ENCODE data around the gene GNG12. TPM values are rescaled to one million over a fixed set of nuclear protein-coding genes. Genes with fewer than 3 reads are reported as not detected.

GNG12 gene
- total and polyA plus RNA-seq, 9 of the 15 experiments (the other 6 are each of a cell fraction or from before 2014, with no cell fraction given): 2.6 to 6.0 (median 4.1) TPM

DNA sequence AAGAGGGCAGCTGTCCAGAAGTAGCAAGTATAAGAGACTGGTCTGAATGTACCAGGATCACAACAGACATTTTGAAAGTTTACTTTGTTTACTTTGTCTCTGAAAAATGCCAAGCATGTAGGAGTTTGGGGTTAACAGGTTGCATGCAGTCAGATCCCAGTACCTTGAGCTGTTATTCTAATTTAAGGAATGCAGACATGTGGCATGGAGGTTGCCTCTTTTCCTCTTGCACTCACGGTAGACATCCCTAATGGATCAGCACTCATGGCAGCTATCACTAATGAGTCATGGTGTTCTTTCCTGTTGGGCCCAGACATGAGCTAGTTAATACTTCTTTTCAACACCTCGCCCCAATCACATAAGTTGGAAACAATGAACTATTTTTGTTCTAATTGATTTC lies 81.0 kb downstream of the GNG12 start (continued):
- TF ChIP-seq, protein P1, sequence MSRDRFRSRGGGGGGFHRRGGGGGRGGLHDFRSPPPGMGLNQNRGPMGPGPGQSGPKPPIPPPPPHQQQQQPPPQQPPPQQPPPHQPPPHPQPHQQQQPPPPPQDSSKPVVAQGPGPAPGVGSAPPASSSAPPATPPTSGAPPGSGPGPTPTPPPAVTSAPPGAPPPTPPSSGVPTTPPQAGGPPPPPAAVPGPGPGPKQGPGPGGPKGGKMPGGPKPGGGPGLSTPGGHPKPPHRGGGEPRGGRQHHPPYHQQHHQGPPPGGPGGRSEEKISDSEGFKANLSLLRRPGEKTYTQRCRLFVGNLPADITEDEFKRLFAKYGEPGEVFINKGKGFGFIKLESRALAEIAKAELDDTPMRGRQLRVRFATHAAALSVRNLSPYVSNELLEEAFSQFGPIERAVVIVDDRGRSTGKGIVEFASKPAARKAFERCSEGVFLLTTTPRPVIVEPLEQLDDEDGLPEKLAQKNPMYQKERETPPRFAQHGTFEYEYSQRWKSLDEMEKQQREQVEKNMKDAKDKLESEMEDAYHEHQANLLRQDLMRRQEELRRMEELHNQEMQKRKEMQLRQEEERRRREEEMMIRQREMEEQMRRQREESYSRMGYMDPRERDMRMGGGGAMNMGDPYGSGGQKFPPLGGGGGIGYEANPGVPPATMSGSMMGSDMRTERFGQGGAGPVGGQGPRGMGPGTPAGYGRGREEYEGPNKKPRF (IDR thresholded peaks at IDR 0.05; ENCODE audit: low read depth, low read length): no peak
- TF ChIP-seq SIX5 (IDR thresholded peaks at IDR 0.05; ENCODE audit: borderline replicate concordance in 1 of 2, insufficient read depth in 1 of 2, low read depth in 1 of 2, low read length in 2 of 2): 0 out of 4 replicates have a peak, but pooled peaks of 1 of the 2 experiments have one; percentile 4
- TF ChIP-seq PCBP2 (IDR thresholded peaks at IDR 0.05; ENCODE audit: low read depth, low read length, poor library complexity, severe bottlenecking): no peak

DNA sequence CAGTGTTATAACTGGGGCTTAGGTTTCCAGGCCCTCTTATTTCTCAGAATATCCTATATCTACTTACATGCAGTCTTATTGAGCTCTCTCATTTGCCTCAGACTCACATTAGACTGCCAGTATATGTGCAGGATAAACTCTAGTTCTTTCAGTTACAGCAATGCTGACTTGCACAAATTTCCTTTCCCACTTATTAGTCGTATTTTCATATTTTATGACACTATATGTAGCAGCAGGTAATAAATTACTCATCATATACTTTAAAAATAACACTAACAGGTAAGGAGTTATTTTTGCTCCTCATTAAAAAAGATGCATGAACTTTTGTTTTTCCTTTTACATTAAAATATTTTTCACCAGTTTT lies 82.6 kb downstream of the GNG12 start:
- no peaks in the 10 kb centered on the region for H3K36me3 ChIP-seq (ENCODE audit: control insufficient read depth, insufficient read depth, low read length)
- intact Hi-C loops (cut with micrococcal nuclease) (no loop called here), in situ Hi-C loops (cut with MboI) (no loop called here)
- no peaks in the 10 kb centered on the region for H3K27me3 ChIP-seq (ENCODE audit: control insufficient read depth in 2 of 2, insufficient read depth in 2 of 2, low read length in 2 of 2)
- ChIA-PET CTCF (ENCODE audit: low intra/inter-chr PET ratio) (no interaction called here), POLR2A (no interaction called here)
- peak overlapping the region in 1 of 2 experiments; percentile 49; a peak in 1 of 4 replicates for H3K9ac ChIP-seq (ENCODE audit: insufficient read depth in 1 of 2, low read depth in 2 of 2, low read length in 2 of 2)
- BruUV-seq (replicated peaks): no TSS peak
- DNase-seq (ENCODE audit: extremely low read depth in 1 of 4, low spot score in 3 of 4) (no peak), ATAC-seq (0 out of 3 replicates have a peak, but pooled peaks have one; percentile 12), FAIRE-seq (no peak)
- no peak overlapping the region for H3K4me2 ChIP-seq (ENCODE audit: insufficient read depth, low read length)
- 47% methylated on average over 1 of the region's 1 CpG for WGBS (ENCODE audit: insufficient coverage, low coverage, missing lambda C conversion rate)
- H3K27ac ChIP-seq (ENCODE audit: extremely low read depth, low read depth, low read length): peak overlapping the region; percentile 68; the same call in 2 of the 3 replicates
- no peaks in the 10 kb centered on the region for H4K20me1 ChIP-seq (replicated peaks; ENCODE audit: control insufficient read depth, insufficient read depth, low read length)
- no peaks in the 10 kb centered on the region for H3K79me2 ChIP-seq (ENCODE audit: control insufficient read depth, insufficient read depth, low read length)
- H2AFZ ChIP-seq (ENCODE audit: low read depth, low read length): peak overlapping the region; percentile 90
- no peak overlapping the region for H3K4me3 ChIP-seq
- H3K9me1 ChIP-seq (ENCODE audit: control insufficient read depth, insufficient read depth, low read length): no peaks in the 10 kb centered on the region
- H3K9me3 ChIP-seq (replicated peaks; ENCODE audit: control insufficient read depth, insufficient read depth, low read depth, low read length): no peaks in the 10 kb centered on the region
- peaks cover 21 to 51% of the 10 kb centered on the region in 2 experiments for H3K4me1 ChIP-seq (replicated peaks in 1 of 2; ENCODE audit: control insufficient read depth in 2 of 2, insufficient read depth in 2 of 2, low read length in 2 of 2)
- TF ChIP-seq PHF21A (IDR thresholded peaks at IDR 0.05; ENCODE audit: borderline replicate concordance, low read depth) (no peak), RNF2 (IDR thresholded peaks at IDR 0.05) (no peak), ZSCAN29 (IDR thresholded peaks at IDR 0.05) (no peak), MYNN (IDR thresholded peaks at IDR 0.05) (no peak), MYNN (CRISPR knock-in tag; IDR thresholded peaks at IDR 0.05) (no peak), BCL6 (CRISPR knock-in tag; IDR thresholded peaks at IDR 0.05) (no peak), MAFG (tag; conservative IDR thresholded peaks at IDR 0.05) (peak; percentile 81), MTF1 (CRISPR knock-in tag; IDR thresholded peaks at IDR 0.05; ENCODE audit: borderline replicate concordance) (no peak), MAFK (IDR thresholded peaks at IDR 0.05; ENCODE audit: low read length) (peak; percentile 41; the same call in 1 of the 2 replicates), MXI1 (IDR thresholded peaks at IDR 0.05; ENCODE audit: low read depth, low read length) (no peak), CTBP1 (IDR thresholded peaks at IDR 0.05; ENCODE audit: borderline replicate concordance) (no peak), TEAD1 (CRISPR knock-in tag; IDR thresholded peaks at IDR 0.05) (no peak), C11orf30 (IDR thresholded peaks at IDR 0.05; ENCODE audit: low read depth) (peak; percentile 87), ZNF316 (IDR thresholded peaks at IDR 0.05) (peak; percentile 92), MAFF (IDR thresholded peaks at IDR 0.05; ENCODE audit: low read length) (peak; percentile 55), ZNF212 (CRISPR knock-in tag; IDR thresholded peaks at IDR 0.05) (no peak)
- TF ChIP-seq, protein P2, sequence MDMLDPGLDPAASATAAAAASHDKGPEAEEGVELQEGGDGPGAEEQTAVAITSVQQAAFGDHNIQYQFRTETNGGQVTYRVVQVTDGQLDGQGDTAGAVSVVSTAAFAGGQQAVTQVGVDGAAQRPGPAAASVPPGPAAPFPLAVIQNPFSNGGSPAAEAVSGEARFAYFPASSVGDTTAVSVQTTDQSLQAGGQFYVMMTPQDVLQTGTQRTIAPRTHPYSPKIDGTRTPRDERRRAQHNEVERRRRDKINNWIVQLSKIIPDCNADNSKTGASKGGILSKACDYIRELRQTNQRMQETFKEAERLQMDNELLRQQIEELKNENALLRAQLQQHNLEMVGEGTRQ (CRISPR knock-in tag; IDR thresholded peaks at IDR 0.05): no peak
- TF ChIP-seq, protein P3, sequence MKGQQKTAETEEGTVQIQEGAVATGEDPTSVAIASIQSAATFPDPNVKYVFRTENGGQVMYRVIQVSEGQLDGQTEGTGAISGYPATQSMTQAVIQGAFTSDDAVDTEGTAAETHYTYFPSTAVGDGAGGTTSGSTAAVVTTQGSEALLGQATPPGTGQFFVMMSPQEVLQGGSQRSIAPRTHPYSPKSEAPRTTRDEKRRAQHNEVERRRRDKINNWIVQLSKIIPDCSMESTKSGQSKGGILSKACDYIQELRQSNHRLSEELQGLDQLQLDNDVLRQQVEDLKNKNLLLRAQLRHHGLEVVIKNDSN (CRISPR knock-in tag; IDR thresholded peaks at IDR 0.05): no peak

All from K562 (cell line).